HG03045 (cell line): Measurements from ENCODE around the gene ZSWIM4.

Source experiments
- ATAC-seq: cut with Tn5 transposase; IDR thresholded peaks from one replicate; pipeline ENCODE4 v1.9.1; 2021; ENCODE audit warnings: mild to moderate bottlenecking, moderate library complexity; ENCODE audit not compliant: unreplicated experiment

The ZSWIM4 gene

DNA sequence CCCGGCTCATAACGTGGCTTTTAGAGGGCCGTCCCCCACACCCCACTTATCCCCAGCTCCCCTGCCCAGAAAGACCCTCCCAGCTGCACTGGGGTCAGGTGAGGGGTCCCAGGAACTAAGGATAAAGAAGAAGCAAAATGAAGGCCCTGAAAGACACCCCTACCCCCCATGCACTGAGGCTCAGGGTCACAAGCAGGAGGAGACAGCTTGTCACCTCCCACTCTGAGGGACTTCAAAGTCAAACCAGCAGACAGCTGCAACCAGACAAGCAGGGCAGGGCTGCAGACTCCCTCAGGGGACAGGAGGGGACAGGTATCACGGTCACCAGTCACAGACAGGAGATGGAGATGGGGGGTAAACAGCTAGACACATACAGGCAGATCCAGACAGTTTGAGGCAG, 75.6 kb downstream of the ZSWIM4 start:
- ATAC-seq, result no peak

DNA sequence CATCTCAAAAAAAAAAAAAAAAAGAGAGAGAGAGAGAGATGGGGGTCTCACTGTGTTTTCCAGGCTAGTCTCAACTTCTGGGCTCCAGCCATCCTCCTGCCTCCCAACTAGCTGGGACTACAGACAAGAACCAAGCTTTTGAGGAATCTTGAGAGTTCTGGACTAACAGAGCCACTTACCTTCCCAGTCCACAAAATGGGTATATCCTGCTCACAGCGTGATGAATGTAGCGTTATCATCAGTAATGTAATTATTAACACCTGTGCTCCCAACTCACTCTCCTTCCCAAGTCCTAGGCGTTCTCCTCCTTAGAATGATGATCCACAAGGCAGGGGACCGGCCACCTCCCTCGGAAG, 77.1 kb downstream of the ZSWIM4 start:
- no peak for ATAC-seq

DNA sequence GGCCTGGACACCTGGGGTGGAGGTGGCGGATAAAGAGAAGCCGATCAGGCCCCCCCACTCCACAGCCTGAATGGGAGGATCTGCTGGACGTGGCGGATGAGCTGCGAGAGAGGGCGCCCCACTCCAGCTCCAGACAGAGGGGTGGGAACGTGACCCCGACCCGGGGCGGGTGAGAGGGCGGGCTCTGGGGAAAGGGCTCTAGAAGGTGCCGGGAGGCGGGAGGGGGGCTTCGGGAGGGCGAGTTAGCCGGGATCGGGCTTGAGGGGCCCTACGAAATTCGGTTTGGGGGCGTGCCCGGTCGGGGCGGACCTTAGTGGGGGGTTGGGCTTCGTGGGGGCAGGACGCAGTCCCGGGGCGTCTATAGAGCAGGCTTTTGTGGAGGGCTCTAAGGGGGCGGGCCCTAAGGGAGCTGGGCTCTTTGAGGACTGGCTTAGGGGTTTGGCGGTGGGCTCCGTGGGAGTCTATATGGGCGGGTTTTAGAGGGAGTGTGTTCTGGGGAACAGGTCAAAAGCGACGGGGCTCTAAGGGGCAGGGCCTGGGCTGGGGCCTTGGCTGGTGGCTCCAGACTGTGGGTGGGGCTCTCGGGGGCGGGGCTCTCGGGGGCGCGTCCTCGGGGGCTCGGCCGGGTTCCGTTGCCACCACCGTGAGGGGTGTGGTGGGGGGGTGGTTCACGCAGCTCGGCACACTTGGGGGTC, 77.6 kb downstream of the ZSWIM4 start:
- ATAC-seq, result no peak

DNA sequence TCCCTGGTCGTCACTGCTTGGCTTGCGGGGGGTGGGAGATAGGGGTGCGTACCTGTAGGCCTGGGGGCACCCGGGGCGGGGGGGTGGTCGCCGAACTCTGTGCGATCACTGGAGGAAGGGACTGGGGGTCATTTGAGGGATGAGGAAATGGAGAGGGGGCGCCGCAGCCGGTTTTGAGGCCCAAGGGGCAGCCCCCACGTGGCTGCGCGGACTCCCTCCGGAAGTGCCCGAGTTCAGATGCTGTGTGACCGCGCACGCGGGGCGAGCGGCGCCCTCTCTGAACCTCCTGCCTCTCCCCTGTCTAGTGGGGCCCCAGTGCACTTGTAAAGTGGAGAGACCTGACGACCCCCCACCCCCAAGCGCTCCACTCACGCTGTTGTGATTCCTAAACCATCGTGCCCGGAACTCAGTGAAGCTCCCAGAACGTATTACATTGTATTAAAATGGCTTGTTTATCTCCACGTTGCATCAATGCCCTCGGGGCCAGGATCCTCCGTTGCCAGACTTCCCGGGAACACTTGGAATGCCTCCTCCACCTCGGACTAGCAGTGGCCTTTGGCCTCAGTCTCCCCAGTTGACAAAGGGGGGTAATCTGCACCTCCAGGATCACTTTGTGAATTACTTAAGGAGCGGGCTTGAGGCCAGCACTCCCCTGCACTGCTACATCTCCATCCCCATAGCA, 78.7 kb downstream of the ZSWIM4 start:
- ATAC-seq, result no peak

DNA sequence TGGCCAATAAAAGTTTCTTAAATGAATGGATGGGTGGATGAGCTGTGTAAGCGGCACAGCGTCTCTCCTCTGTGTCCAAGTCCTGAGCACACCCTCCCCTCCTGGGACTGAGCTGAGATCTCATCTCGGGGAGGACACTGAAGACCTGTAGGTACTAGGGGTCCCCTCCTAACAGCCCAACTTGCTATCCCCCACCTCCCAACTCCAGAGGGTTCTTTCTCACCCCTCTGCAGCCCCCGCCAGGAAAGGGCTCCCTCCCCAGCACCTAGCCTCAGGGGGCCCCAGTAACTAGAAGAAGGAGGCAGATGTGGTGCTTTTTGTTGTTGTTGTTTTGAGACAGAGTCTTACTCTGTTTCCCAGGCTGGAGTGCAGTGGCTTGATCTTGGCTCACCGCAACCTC, 80.6 kb downstream of the ZSWIM4 start:
- ATAC-seq, result no peak

DNA sequence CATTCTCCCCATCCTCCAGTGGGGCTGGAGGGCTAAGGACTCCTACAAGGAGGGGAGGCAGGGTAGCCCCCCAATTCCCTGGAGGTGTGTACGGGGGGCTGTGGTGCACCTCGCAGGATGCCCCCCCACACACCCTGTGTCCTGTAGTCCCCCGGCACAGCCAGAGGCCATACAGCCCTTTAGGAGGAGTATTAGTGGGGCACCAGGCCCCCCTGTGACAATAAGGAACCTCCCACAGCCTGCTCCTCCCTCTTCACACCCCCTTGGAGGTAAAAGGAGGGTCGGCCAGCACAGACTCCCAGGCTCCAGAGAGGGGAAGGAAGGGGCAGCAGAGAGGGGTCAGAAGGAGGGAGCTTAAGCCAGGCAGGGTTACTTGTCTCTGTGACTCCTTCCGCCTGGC, 81.6 kb downstream of the ZSWIM4 start, which contains the start of gene NANOS3:
Gene NANOS3 (plus strand): TSS at position 301 of the 400 bp plus-strand sequence. CDS start 115 bp downstream, outside the sequence.
- ATAC-seq, result no peak

DNA sequence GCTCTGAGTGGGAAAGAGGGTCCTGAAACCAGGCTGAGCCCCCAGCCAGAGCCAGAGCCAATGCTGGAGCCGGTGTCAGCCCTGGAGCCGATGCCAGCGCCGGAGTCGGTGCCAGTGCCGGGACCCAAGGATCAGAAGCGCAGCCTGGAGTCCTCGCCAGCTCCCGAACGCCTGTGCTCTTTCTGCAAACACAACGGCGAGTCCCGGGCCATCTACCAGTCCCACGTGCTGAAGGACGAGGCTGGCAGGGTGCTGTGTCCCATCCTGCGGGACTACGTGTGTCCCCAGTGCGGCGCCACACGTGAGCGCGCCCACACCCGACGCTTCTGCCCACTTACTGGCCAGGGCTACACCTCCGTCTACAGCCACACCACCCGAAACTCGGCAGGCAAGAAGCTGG, 82.1 kb downstream of the ZSWIM4 start:
- ATAC-seq, result no peak

DNA sequence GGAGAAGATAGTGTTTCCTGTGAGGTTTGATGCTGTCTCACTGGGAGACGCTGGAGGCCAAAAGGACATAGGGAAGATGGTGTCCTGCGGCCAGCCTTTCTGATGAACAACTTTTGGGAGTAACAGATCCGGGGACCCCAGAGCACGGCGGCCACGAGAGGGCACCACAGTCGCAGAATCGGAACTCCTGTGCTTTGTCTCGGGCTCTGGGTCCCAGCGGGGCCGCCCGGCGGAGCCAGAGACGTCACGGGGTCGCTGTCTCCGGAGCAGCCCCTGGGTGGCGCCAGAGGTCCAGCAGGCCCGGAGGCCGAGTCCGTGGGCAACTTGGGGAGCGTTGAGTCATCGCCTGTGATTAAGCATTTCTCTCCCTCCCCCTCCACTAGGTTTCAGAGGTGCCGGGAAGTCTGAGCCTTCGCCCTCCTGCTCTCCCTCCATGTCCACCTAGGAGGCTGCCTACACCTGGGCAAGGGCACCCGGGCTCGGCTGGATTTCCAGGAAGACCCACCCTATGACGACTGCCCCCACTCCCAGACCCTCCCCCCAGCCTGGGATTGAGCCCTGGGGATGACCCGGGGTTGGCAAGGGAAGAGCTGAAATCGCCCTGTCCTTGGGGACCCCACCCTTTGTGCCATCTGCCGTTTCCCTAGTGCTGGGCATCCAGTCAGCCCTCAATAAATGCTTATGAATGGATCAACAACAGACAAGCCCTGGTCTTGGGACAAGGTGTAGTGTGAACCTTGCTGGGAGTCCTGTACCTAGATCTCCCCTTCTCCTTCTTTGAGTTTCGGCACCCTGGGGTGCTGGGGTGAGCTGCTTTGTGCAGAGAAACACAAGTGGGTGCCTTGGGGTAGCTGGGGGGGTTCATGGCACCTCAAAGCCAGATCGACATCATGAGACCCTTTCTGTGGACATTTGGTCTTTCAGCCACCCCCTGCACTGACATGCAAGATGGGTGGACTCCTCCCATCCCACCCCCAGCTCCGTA, 85.1 kb downstream of the ZSWIM4 start:
- peak; percentile 79 for ATAC-seq

DNA sequence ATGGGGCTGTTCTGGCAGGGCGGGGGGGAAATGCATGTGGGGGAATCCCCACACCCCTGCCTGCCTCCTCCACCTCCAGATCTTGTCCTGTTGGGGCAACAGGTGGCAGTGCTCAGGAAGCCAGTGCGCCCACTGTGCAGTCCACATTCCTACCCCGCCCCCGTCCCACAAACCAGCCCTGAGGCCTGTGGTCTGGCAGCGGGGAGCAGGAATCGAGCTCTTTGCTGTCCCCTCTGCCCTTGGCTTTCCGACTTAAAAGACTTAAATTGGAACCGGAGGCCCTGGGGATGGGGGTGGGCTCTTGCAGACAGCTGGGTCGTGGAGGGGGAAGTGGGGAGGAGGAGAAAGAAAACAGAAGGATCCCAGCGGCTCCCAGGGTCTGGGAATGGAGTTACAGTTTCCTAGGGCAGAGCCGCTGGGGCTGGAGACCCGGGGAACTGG, 86.0 kb downstream of the ZSWIM4 start:
- ATAC-seq, result no peak
